DMS79 (cell line): ENCODE data around the gene HMG20B.
"Not testable (repeated sequence)": the region's sequence is repeated elsewhere in the genome, so short reads cannot be mapped to it uniquely, and the experiment has no call there.

ENCODE experiments used
- DNase-seq: peaks from one replicate; lab custom pipeline; 2025; lab: John Stamatoyannopoulos, UW

The HMG20B gene

GRCh38 chr19:3572855-3573161 is at the start of gene HMG20B:
Gene HMG20B (plus strand): TSS chr19:3572944. CDS start chr19:3573310, 366 bp downstream.
- no peak for DNase-seq

- DNase-seq = no peak
Observed at GRCh38 chr19:3523361-3524077, 49.2 kb upstream of the HMG20B start.

GRCh38 chr19:3524078-3524842 is 48.5 kb upstream of the HMG20B start:
- no peak for DNase-seq

- no peak for DNase-seq
Observed at GRCh38 chr19:3524904-3525451, 47.8 kb upstream of the HMG20B start.

- DNase-seq = no peak
Observed at GRCh38 chr19:3526507-3527237, 46.1 kb upstream of the HMG20B start.

GRCh38 chr19:3527238-3527910 is 45.4 kb upstream of the HMG20B start:
- DNase-seq = no peak

- no peak for DNase-seq
Observed at GRCh38 chr19:3528080-3528479, 44.7 kb upstream of the HMG20B start.

- no peak for DNase-seq
Observed at GRCh38 chr19:3528539-3529211, 44.1 kb upstream of the HMG20B start.

- DNase-seq = not testable (repeated sequence)
Observed at GRCh38 chr19:3529299-3529698, 43.4 kb upstream of the HMG20B start.

GRCh38 chr19:3530389-3530788 is 42.4 kb upstream of the HMG20B start:
- DNase-seq = no peak

- no peak for DNase-seq
Observed at GRCh38 chr19:3531716-3532115, 41.0 kb upstream of the HMG20B start.

- no peak for DNase-seq
Observed at GRCh38 chr19:3532154-3532786, 40.5 kb upstream of the HMG20B start.

GRCh38 chr19:3533033-3533432 is 39.7 kb upstream of the HMG20B start:
- no peak for DNase-seq

GRCh38 chr19:3533563-3534216 is 39.1 kb upstream of the HMG20B start:
- no peak for DNase-seq

GRCh38 chr19:3534375-3535234 is 38.1 kb upstream of the HMG20B start:
- DNase-seq = no peak

GRCh38 chr19:3535235-3535535 is 37.6 kb upstream of the HMG20B start:
- no peak for DNase-seq

- DNase-seq = no peak
Observed at GRCh38 chr19:3535563-3535965, 37.2 kb upstream of the HMG20B start.

- DNase-seq = no peak
Observed at GRCh38 chr19:3535981-3536380, 36.8 kb upstream of the HMG20B start.

- no peak for DNase-seq
Observed at GRCh38 chr19:3536429-3537100, 36.2 kb upstream of the HMG20B start.
